ENCODE measurements around the gene SLC45A1.
"Not testable (repeated sequence)": the region's sequence is repeated elsewhere in the genome, so short reads cannot be mapped to it uniquely, and the experiment has no call there.

The SLC45A1 gene

GRCh38 chr1:8317647-8318381, at the start of gene SLC45A1:
SLC45A1 (plus strand) TSS chr1:8318114; CDS start chr1:8324330, 6,216 bp downstream.
- peak; percentile 79 for DNase-seq (ENCODE audit: insufficient read length, low spot score)
- no peak for FAIRE-seq

DNA sequence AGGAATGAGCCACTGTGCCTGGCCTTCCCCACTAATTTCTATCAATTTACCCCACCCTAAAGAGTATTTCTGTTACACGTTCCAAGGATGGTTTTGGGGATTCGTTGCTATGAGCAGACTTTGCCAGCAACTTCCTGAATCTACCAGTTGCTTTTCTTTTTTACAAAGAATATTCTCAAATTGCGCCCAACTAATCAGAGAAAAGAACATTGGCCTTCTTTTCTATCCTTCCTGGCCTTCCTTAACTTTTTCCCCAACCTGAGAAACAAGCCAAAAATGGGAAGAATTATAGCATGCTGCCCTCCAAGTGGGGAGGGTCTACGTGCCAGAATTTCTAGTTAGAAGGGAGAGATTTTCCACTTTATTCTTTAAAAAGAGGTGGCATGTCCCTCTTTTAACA, 44.9 kb upstream of the SLC45A1 start:
- DNase-seq (ENCODE audit: insufficient read length, low spot score) = no peak
- no peak for FAIRE-seq

GRCh38 chr1:8274352-8274751, 43.6 kb upstream of the SLC45A1 start:
- FAIRE-seq (no peak), DNase-seq (ENCODE audit: insufficient read length, low spot score) (no peak)

DNA sequence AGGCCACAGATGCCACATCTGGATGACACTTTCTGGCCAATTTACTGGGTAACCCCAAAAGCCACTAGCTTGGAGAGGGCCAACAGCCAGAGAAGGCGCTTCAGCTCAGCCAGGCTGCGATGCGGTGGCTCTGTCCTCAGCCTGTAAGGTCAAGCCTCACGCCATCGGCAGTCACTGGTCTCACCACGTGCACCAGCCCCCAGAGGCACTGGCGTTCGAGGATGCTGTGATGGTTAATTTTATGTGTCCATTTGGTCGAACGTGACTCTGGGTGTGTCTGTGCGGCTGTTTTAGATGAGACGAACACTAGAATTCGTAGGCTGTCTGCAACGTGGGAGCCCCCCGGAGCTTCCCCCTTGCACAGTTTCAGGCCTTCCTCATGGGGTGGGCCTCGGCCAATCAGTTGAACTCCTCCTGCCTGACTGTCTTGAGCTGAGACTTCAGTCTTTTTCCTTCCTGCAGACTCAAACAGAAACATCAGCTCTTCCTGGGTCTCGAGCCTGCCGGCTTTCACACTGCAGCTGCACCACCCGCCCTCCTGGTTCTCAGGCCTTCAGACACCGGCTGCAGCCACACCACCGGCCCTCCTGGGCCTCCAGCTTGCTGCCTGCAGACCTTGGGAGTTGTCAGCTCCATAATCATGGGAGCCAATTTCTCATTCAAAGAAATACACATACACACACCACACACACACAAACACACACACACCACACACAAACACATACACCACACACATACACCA, 41.6 kb upstream of the SLC45A1 start:
- FAIRE-seq (no peak), DNase-seq (ENCODE audit: insufficient read length, low spot score) (no peak)

- DNase-seq (ENCODE audit: insufficient read length, low spot score) (no peak), FAIRE-seq (no peak)
Measured at GRCh38 chr1:8276932-8277331, 41.0 kb upstream of the SLC45A1 start.

GRCh38 chr1:8278677-8279076, 39.2 kb upstream of the SLC45A1 start:
- not testable (repeated sequence) for DNase-seq (ENCODE audit: insufficient read length, low spot score); FAIRE-seq

- FAIRE-seq (no peak), DNase-seq (ENCODE audit: insufficient read length, low spot score) (no peak)
Measured at GRCh38 chr1:8281843-8282509, 35.9 kb upstream of the SLC45A1 start.

DNA sequence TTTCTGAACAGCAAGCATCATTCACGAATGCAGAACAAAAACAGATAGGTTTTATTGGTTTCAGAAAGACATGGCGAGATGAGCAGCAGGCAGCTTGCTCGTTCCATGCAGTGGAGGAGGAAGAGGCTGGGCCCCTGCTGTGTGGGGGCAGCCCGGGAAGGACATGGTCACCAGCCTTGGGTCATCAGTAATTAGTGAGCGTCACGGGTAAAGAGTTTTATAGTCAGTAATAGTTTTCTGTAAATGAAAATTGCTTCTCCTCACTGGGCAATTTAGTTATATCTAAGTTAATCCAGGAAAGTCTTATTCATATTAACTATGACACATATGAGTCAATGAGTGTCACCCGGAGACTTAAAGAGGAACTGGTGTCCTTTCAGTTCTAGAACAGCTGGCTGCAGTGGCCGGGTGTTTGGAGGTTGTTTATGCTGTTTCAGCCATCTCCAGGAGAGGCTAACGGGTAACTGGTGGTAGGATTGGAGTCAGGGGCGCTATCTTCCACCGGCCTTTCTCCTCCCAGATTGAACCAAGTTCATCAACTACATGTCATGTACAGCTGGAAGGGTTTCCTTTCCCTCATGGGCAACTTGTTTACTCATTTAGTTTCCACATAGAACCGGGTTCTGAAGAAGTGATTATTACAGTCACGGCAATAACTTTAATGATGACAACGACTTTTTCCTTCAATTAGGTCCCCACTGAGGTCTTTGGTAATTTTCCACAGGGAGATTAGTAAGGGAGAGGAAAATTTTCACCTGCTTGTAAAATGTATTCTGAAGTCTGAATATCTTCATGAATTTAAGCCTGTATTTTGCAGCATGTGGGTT, 34.6 kb upstream of the SLC45A1 start:
- FAIRE-seq = peak; percentile 92
- DNase-seq (ENCODE audit: insufficient read length, low spot score) = peak; percentile 73

DNA sequence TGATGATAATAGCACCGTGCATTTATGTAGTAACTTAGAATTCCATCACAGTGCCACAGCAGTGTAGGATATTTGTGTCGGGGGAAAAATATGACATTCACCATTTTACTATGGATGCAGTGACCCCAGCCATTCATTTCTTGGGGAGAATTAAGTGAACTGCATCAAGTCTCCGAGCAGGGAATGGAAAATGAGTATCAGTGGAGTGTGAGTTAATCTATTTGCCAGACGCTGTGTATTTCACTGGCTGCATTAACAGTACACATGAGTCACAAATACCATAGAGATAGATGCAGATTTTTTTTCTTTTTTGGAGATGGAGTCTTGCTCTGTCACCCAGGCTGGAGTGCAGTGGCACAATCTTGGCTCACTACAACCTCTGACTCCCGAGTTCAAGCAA, 33.8 kb upstream of the SLC45A1 start:
- DNase-seq (ENCODE audit: insufficient read length, low spot score) = no peak
- no peak for FAIRE-seq

- FAIRE-seq (no peak), DNase-seq (ENCODE audit: insufficient read length, low spot score) (no peak)
Measured at GRCh38 chr1:8285103-8285502, 32.8 kb upstream of the SLC45A1 start.

GRCh38 chr1:8285965-8286364, 31.9 kb upstream of the SLC45A1 start:
- FAIRE-seq = no peak
- no peak for DNase-seq (ENCODE audit: insufficient read length, low spot score)

DNA sequence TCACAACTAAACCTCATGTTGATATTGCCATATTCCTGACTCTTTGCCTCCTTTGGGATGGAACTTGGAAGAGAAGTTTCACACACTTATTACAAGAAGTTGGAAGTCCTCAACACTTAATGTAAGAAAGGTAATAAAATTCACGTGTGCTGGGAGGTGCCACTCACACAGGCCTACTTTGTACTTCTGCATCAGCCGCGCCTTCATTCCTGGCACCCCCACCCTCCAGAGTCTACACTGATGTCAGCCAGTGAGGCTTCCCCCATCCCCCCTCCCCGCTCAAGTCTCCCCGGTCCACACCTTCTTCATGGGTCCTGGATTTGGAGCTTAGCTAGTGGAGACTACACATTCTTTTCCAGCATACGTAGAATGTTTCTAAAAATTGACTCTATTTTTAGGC, 24.8 kb upstream of the SLC45A1 start:
- FAIRE-seq (no peak), DNase-seq (ENCODE audit: insufficient read length, low spot score) (no peak)

- no peak for FAIRE-seq
- DNase-seq (ENCODE audit: insufficient read length, low spot score) = no peak
Measured at GRCh38 chr1:8293641-8294169, 24.2 kb upstream of the SLC45A1 start.

DNA sequence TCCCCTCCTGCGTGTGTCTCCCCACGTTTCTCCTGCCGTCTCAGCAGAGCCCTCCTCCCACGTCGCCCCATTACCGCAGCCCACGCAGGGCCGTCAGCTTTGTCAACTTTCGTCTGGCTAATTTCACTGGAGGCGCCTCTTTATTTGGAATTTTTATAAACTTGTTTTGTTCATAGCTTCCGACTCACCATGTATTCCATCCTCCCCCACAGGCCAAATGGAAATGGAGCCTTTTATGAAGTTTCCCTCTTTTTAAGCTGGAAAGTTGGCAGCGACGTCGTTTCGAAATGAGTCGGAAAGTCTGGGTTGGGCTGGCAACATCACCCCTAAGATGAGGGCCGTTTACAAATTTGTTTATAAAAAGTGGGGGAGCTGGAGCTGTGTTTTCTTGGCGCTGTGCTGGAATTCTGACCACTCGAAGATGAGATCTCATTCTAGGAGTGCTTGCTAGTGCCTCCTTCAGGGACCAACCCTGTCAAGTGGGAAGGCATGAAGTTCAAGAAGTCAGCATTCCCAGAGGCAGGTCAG, 23.7 kb upstream of the SLC45A1 start:
- DNase-seq (ENCODE audit: insufficient read length, low spot score) = no peak
- FAIRE-seq = no peak

DNA sequence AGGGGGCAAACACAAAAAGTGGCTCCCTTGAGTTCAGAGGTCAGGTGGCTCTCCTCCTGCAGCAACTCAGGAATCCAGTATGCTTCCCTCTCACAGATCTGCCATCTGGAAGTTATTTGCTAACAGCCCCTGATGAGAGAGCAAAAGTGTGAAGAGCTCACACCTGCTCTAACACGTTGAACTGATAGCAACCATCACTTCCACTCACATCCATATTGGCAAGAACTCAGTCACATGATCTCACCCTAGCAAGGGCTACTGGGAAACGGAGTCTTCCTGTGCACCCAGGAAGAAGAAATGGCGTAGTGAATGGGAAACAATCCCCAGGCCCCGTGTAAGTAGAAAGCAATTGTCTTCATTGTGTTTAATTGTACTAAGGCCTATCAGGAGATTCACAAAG, 20.7 kb upstream of the SLC45A1 start:
- DNase-seq (ENCODE audit: insufficient read length, low spot score) = no peak
- FAIRE-seq = no peak

DNA sequence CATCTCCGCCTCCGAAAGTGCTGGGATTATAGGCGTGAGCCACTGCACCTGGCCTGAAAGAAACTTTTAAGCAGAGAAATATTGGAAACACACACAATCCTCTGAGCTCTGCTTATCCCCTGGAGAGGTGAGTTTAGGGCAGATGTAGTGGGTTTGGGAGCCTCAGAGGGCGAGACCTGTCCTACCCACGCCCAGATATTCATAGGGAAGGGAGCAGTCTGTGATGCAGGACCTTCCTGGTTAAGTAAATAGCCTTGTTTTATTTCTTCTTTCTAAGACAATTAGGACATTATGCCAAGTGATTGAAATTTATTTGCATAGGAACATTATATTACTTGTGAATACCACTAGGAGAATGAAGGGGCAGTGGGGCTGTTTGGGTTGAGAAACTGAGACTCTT, 18.0 kb upstream of the SLC45A1 start:
- DNase-seq (ENCODE audit: insufficient read length, low spot score) (no peak), FAIRE-seq (no peak)

GRCh38 chr1:8302081-8302956, 15.6 kb upstream of the SLC45A1 start:
- DNase-seq (ENCODE audit: insufficient read length, low spot score) (no peak), FAIRE-seq (no peak)

- no peak for FAIRE-seq
- no peak for DNase-seq (ENCODE audit: insufficient read length, low spot score)
Measured at GRCh38 chr1:8303141-8303540, 14.8 kb upstream of the SLC45A1 start.

GRCh38 chr1:8303876-8304275, 14.0 kb upstream of the SLC45A1 start:
- DNase-seq (ENCODE audit: insufficient read length, low spot score) (no peak), FAIRE-seq (no peak)

All from GM19239 (cell line).